BLaER1 (cell line): Measurements from ENCODE around the gene HIVEP3.
A peak's percentile ranks its signal among the peaks of the same experiment; 100 is the strongest.

Source experiments
- H3K27ac ChIP-seq: shearing (Covaris generic); formaldehyde crosslinking; 2 replicates; pipeline ENCODE4 v1.8.1; 2022
- H3K27me3 ChIP-seq: shearing (Covaris generic); formaldehyde crosslinking; 2 replicates; pipeline ENCODE4 v1.8.1; 2022
- H3K36me3 ChIP-seq: shearing (Covaris generic); formaldehyde crosslinking; 2 replicates; pipeline ENCODE4 v1.8.1; 2022
- H3K4me1 ChIP-seq: shearing (Covaris generic); formaldehyde crosslinking; 2 replicates; pipeline ENCODE4 v1.8.1; 2022
- H3K4me2 ChIP-seq: shearing (Covaris generic); formaldehyde crosslinking; 2 replicates; pipeline ENCODE4 v1.8.1; 2022
- H3K4me3 ChIP-seq: shearing (Covaris generic); formaldehyde crosslinking; 2 replicates; pipeline ENCODE4 v1.8.1; 2022
- H3K9ac ChIP-seq: shearing (Covaris generic); formaldehyde crosslinking; 2 replicates; pipeline ENCODE4 v1.8.1; 2022
- H3K9me3 ChIP-seq: shearing (Covaris generic); formaldehyde crosslinking; 2 replicates; pipeline ENCODE4 v1.8.1; 2022
- H4K20me1 ChIP-seq: shearing (Covaris generic); formaldehyde crosslinking; 2 replicates; pipeline ENCODE4 v1.8.1; 2022
- Cebpa-rat ChIP-seq: shearing (Covaris generic); IDR thresholded peaks from 2 replicates; pipeline ENCODE4 v1.8.1; 2022

The HIVEP3 gene

GRCh38 chr1:41769068-41769467 is 149.7 kb downstream of the HIVEP3 start:
- TF ChIP-seq Cebpa-rat: no peak
- Histone ChIP-seq H3K9ac (no peak overlapping the region), H3K27ac (no peak overlapping the region), H3K4me2 (peak overlapping the region; percentile 41; the same call in 1 of the 2 replicates), H3K9me3 (no peaks in the 10 kb centered on the region), H3K36me3 (no peaks in the 10 kb centered on the region), H3K27me3 (no peaks in the 10 kb centered on the region), H3K4me3 (no peak overlapping the region), H4K20me1 (no peaks in the 10 kb centered on the region), H3K4me1 (peaks cover 83% of the 10 kb centered on the region)

GRCh38 chr1:41768583-41768982 is 150.1 kb downstream of the HIVEP3 start:
- H3K36me3 ChIP-seq: no peaks in the 10 kb centered on the region
- no peak overlapping the region for H3K4me3 ChIP-seq
- peak overlapping the region; percentile 41; the same call in 1 of the 2 replicates for H3K4me2 ChIP-seq
- no peaks in the 10 kb centered on the region for H4K20me1 ChIP-seq
- no peak overlapping the region for H3K27ac ChIP-seq
- H3K9me3 ChIP-seq: no peaks in the 10 kb centered on the region
- H3K4me1 ChIP-seq: peaks cover 87% of the 10 kb centered on the region
- H3K9ac ChIP-seq: no peak overlapping the region
- H3K27me3 ChIP-seq: no peaks in the 10 kb centered on the region
- TF ChIP-seq Cebpa-rat: no peak

- no peaks in the 10 kb centered on the region for H3K36me3 ChIP-seq
- peaks cover 84% of the 10 kb centered on the region for H3K4me1 ChIP-seq
- peak overlapping the region; percentile 41; the same call in 1 of the 2 replicates for H3K4me2 ChIP-seq
- H3K27me3 ChIP-seq: no peaks in the 10 kb centered on the region
- TF ChIP-seq Cebpa-rat: no peak
- H3K27ac ChIP-seq: no peak overlapping the region
- no peaks in the 10 kb centered on the region for H4K20me1 ChIP-seq
- peaks cover 5% of the 10 kb centered on the region for H3K9me3 ChIP-seq
- H3K4me3 ChIP-seq: no peak overlapping the region
- H3K9ac ChIP-seq: 0 out of 2 replicates have a peak overlapping the region, but pooled peaks have one; percentile 2
These were observed 150.9 kb downstream of the HIVEP3 start for GRCh38 chr1:41767534-41768525.

GRCh38 chr1:41766546-41766945 is 152.2 kb downstream of the HIVEP3 start:
- H3K27me3 ChIP-seq: no peaks in the 10 kb centered on the region
- no peak overlapping the region for H3K27ac ChIP-seq
- H3K9me3 ChIP-seq: peaks cover 18% of the 10 kb centered on the region
- no peak overlapping the region for H3K4me3 ChIP-seq
- H3K36me3 ChIP-seq: no peaks in the 10 kb centered on the region; the same call in 1 of the 2 replicates
- peak overlapping the region; percentile 77 for H3K4me2 ChIP-seq
- TF ChIP-seq Cebpa-rat: no peak
- H3K4me1 ChIP-seq: peaks cover 71% of the 10 kb centered on the region
- no peaks in the 10 kb centered on the region for H4K20me1 ChIP-seq
- H3K9ac ChIP-seq: no peak overlapping the region

- Histone ChIP-seq H3K9ac (0 out of 2 replicates have a peak overlapping the region, but pooled peaks have one; percentile 56), H3K4me1 (peaks cover 66% of the 10 kb centered on the region)
These were observed 152.7 kb downstream of the HIVEP3 start for GRCh38 chr1:41766041-41766440.

DNA sequence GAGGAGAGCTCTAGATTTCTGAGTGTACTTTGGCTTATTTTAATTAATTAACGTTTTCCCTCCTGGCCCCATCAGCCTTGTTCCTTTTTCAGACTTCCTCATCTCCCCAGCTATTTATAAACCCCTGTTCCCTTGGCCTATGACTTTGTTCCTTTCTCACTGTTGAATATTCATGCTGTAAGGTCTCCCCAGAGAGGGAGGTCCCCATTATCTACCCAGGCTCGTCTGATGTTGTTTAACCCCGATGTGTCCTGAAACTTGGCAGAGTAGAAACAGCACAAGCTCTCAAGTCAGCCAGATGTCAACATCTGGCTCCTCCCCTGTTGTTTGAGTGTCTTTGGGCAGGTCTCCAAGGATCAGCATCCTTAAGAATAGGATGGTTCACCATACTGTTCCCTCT is 153.6 kb downstream of the HIVEP3 start:
- H3K4me2 ChIP-seq: peak overlapping the region; percentile 77
- H3K9me3 ChIP-seq: peaks cover 26% of the 10 kb centered on the region
- H3K4me3 ChIP-seq: no peak overlapping the region; the same call in 1 of the 2 replicates
- H3K27ac ChIP-seq: peak overlapping the region; percentile 73
- no peaks in the 10 kb centered on the region; the same call in 1 of the 2 replicates for H3K36me3 ChIP-seq
- H3K4me1 ChIP-seq: peaks cover 57% of the 10 kb centered on the region
- no peak for TF ChIP-seq Cebpa-rat
- H3K9ac ChIP-seq: 0 out of 2 replicates have a peak overlapping the region, but pooled peaks have one; percentile 7
- no peaks in the 10 kb centered on the region for H3K27me3 ChIP-seq
- no peaks in the 10 kb centered on the region for H4K20me1 ChIP-seq

More at GRCh38 chr1:41766041-41766440, 152.7 kb downstream of the HIVEP3 start:
- peak overlapping the region; percentile 73; the same call in 1 of the 2 replicates for H3K27ac ChIP-seq
- no peak overlapping the region for H3K4me3 ChIP-seq
- no peaks in the 10 kb centered on the region for H3K27me3 ChIP-seq
- no peak for TF ChIP-seq Cebpa-rat
- H4K20me1 ChIP-seq: no peaks in the 10 kb centered on the region
- peak overlapping the region; percentile 77 for H3K4me2 ChIP-seq
- peaks cover 23% of the 10 kb centered on the region for H3K9me3 ChIP-seq
- H3K36me3 ChIP-seq: no peaks in the 10 kb centered on the region; the same call in 1 of the 2 replicates

DNA sequence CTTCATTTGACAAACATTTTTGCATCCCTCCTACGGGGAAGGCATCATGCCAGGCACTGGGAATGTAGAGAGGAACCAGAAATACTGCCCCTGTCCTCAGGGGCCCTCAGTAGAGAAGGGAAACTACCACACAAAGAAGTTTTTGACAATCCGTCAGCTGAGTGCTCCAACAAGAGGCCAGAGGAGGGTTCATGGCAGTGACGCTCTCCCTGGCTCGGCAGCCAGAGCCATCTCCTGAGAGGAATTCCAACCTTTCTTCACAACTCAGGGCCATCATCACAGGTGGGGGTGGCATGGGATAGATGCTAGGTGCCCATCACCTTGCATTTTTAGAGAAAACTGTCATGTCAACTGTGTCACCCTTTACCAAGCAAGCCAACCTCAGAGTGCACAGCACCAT is 154.1 kb downstream of the HIVEP3 start:
- Histone ChIP-seq H3K27me3 (no peaks in the 10 kb centered on the region), H3K4me2 (peak overlapping the region; percentile 77), H3K4me1 (peaks cover 57% of the 10 kb centered on the region), H3K36me3 (no peaks in the 10 kb centered on the region; the same call in 1 of the 2 replicates), H3K27ac (peak overlapping the region; percentile 73), H3K9ac (0 out of 2 replicates have a peak overlapping the region, but pooled peaks have one; percentile 7), H3K4me3 (no peak overlapping the region; the same call in 1 of the 2 replicates), H4K20me1 (no peaks in the 10 kb centered on the region), H3K9me3 (peaks cover 26% of the 10 kb centered on the region)
- no peak for TF ChIP-seq Cebpa-rat

GRCh38 chr1:41762777-41763176 is 155.9 kb downstream of the HIVEP3 start:
- Histone ChIP-seq H3K36me3 (no peaks in the 10 kb centered on the region; the same call in 1 of the 2 replicates), H3K4me1 (peaks cover 41% of the 10 kb centered on the region), H3K4me3 (no peak overlapping the region), H4K20me1 (no peaks in the 10 kb centered on the region), H3K9me3 (peaks cover 26% of the 10 kb centered on the region), H3K9ac (no peak overlapping the region), H3K27ac (no peak overlapping the region), H3K4me2 (no peak overlapping the region), H3K27me3 (no peaks in the 10 kb centered on the region)
- TF ChIP-seq Cebpa-rat: no peak

GRCh38 chr1:41762251-41762650 is 156.5 kb downstream of the HIVEP3 start:
- H4K20me1 ChIP-seq: no peaks in the 10 kb centered on the region
- no peak overlapping the region for H3K4me3 ChIP-seq
- TF ChIP-seq Cebpa-rat: no peak
- H3K9ac ChIP-seq: no peak overlapping the region
- no peaks in the 10 kb centered on the region for H3K27me3 ChIP-seq
- peaks cover 36% of the 10 kb centered on the region for H3K4me1 ChIP-seq
- no peak overlapping the region for H3K4me2 ChIP-seq
- peaks cover 26% of the 10 kb centered on the region for H3K9me3 ChIP-seq
- no peak overlapping the region for H3K27ac ChIP-seq
- H3K36me3 ChIP-seq: no peaks in the 10 kb centered on the region; the same call in 1 of the 2 replicates
